ENCODE measurements around the gene WDR33. TPM values are rescaled to one million over a fixed set of nuclear protein-coding genes. Genes with fewer than 3 reads are reported as not detected.
A peak's percentile ranks its signal among the peaks of the same experiment; 100 is the strongest.

WDR33 gene
- total RNA-seq (2014; rRNA removed; shearing (Covaris generic)) (16.9 and 36.9 TPM in 2 replicates), polyA plus RNA-seq (2016; fragmentation: Nextera tagmentation; extraction: Ambion mirVana) (39.3 and 43.8 TPM in 2 replicates)

- Histone ChIP-seq H3K9ac (peak within 1 kb of the TSS; percentile 95), H2AFZ (peak within 1 kb of the TSS; percentile 100), H3K4me3 (peak within 1 kb of the TSS; percentile 86), H3K4me1 (ENCODE audit: insufficient read depth) (peaks cover 13% of the 10 kb centered on the region), H3F3A (ENCODE audit: insufficient read depth) (peaks cover 9% of the 10 kb centered on the region), H3K9me3 (ENCODE audit: low read depth) (no peaks in the 10 kb centered on the region), H3K27ac (peak within 1 kb of the TSS; percentile 88), H3K79me2 (ENCODE audit: insufficient read depth) (peaks cover 50% of the 10 kb centered on the region), H3K9me2 (ENCODE audit: insufficient read depth) (no peaks in the 10 kb centered on the region), H4K20me1 (ENCODE audit: insufficient read depth) (peaks cover 11% of the 10 kb centered on the region; the same call in 1 of the 2 replicates), H3K36me3 (ENCODE audit: low read depth) (no peaks in the 10 kb centered on the region), H3K4me2 (ENCODE audit: unreplicated experiment) (peak within 1 kb of the TSS; percentile 96), H3K27me3 (replicated peaks; ENCODE audit: insufficient read depth) (no peaks in the 10 kb centered on the region)
- WGBS, 2 experiments (ENCODE audit: low coverage in 1 of 2, low lambda C conversion rate in 2 of 2, missing lambda C conversion rate in 2 of 2): 0 to 1% methylated on average over 61 to 62 of the region's 62 CpGs
- peak; percentile 96 for DNase-seq
- in situ Hi-C loops (cut with MboI): no loop called here
- TF ChIP-seq EZH2 (IDR thresholded peaks at IDR 0.05; ENCODE audit: insufficient read depth, poor library complexity, severe bottlenecking): no peak
- no peak for TF ChIP-seq EZH2phosphoT487 (IDR thresholded peaks at IDR 0.05; ENCODE audit: insufficient read depth, low read depth)
Measured at GRCh38 chr2:127810619-127811396, at the start of gene WDR33. TSS of gene WDR33 (minus strand) at chr2:127811171. CDS start at chr2:127770981, 40,190 bp downstream.

- H3K4me2 ChIP-seq (ENCODE audit: unreplicated experiment): no peak overlapping the region
Measured at GRCh38 chr2:127860130-127860529, 49.2 kb upstream of the WDR33 start.

GRCh38 chr2:127859712-127860085 lies 48.7 kb upstream of the WDR33 start:
- Histone ChIP-seq H3K79me2 (ENCODE audit: insufficient read depth) (peaks cover 43% of the 10 kb centered on the region), H4K20me1 (ENCODE audit: insufficient read depth) (0 out of 2 replicates have a peak, but pooled peaks cover 8% of the 10 kb centered on the region), H3F3A (ENCODE audit: insufficient read depth) (peaks cover 28% of the 10 kb centered on the region), H3K4me2 (ENCODE audit: unreplicated experiment) (no peak overlapping the region), H3K4me1 (ENCODE audit: insufficient read depth) (peaks cover 6% of the 10 kb centered on the region), H3K27ac (no peak overlapping the region), H3K9me2 (ENCODE audit: insufficient read depth) (no peaks in the 10 kb centered on the region), H3K4me3 (no peak overlapping the region), H2AFZ (no peak overlapping the region; the same call in 1 of the 2 replicates), H3K9ac (no peak overlapping the region), H3K9me3 (ENCODE audit: low read depth) (no peaks in the 10 kb centered on the region), H3K27me3 (replicated peaks; ENCODE audit: insufficient read depth) (no peaks in the 10 kb centered on the region), H3K36me3 (ENCODE audit: low read depth) (peaks cover 14% of the 10 kb centered on the region; the same call in 1 of the 2 replicates)
- DNase-seq: no peak
- TF ChIP-seq EZH2phosphoT487 (IDR thresholded peaks at IDR 0.05; ENCODE audit: insufficient read depth, low read depth) (no peak), EZH2 (IDR thresholded peaks at IDR 0.05; ENCODE audit: insufficient read depth, poor library complexity, severe bottlenecking) (no peak)
- WGBS, 2 experiments (ENCODE audit: low coverage in 1 of 2, low lambda C conversion rate in 2 of 2, missing lambda C conversion rate in 2 of 2): 41 to 45% methylated on average over 5 to 8 of the region's 8 CpGs
- in situ Hi-C loops (cut with MboI): no loop called here

More at GRCh38 chr2:127860130-127860529, 49.2 kb upstream of the WDR33 start:
- no peaks in the 10 kb centered on the region for H3K9me2 ChIP-seq (ENCODE audit: insufficient read depth)
- H3K79me2 ChIP-seq (ENCODE audit: insufficient read depth): peaks cover 40% of the 10 kb centered on the region
- TF ChIP-seq EZH2phosphoT487 (IDR thresholded peaks at IDR 0.05; ENCODE audit: insufficient read depth, low read depth) (no peak), EZH2 (IDR thresholded peaks at IDR 0.05; ENCODE audit: insufficient read depth, poor library complexity, severe bottlenecking) (no peak)
- H3K4me1 ChIP-seq (ENCODE audit: insufficient read depth): peaks cover 6% of the 10 kb centered on the region
- peaks cover 17% of the 10 kb centered on the region for H3K36me3 ChIP-seq (ENCODE audit: low read depth)
- H3K9me3 ChIP-seq (ENCODE audit: low read depth): no peaks in the 10 kb centered on the region
- in situ Hi-C loops (cut with MboI): no loop called here
- 0 out of 2 replicates have a peak, but pooled peaks cover 8% of the 10 kb centered on the region for H4K20me1 ChIP-seq (ENCODE audit: insufficient read depth)
- H3K27ac ChIP-seq: no peak overlapping the region
- 60 to 62% methylated on average over 5 of the region's 5 CpGs for WGBS, 2 experiments (ENCODE audit: low coverage in 1 of 2, low lambda C conversion rate in 2 of 2, missing lambda C conversion rate in 2 of 2)
- peaks cover 30% of the 10 kb centered on the region for H3F3A ChIP-seq (ENCODE audit: insufficient read depth)
- DNase-seq: no peak
- H3K4me3 ChIP-seq: no peak overlapping the region
- no peak overlapping the region for H3K9ac ChIP-seq
- no peak overlapping the region for H2AFZ ChIP-seq
- H3K27me3 ChIP-seq (replicated peaks; ENCODE audit: insufficient read depth): no peaks in the 10 kb centered on the region

- 0 out of 2 replicates have a peak, but pooled peaks cover 8% of the 10 kb centered on the region for H4K20me1 ChIP-seq (ENCODE audit: insufficient read depth)
Measured at GRCh38 chr2:127857265-127857808, 46.4 kb upstream of the WDR33 start.

More at GRCh38 chr2:127857265-127857808, 46.4 kb upstream of the WDR33 start:
- peaks cover 20% of the 10 kb centered on the region for H3F3A ChIP-seq (ENCODE audit: insufficient read depth)
- no peaks in the 10 kb centered on the region for H3K27me3 ChIP-seq (replicated peaks; ENCODE audit: insufficient read depth)
- no peaks in the 10 kb centered on the region for H3K9me2 ChIP-seq (ENCODE audit: insufficient read depth)
- peaks cover 6% of the 10 kb centered on the region for H3K4me1 ChIP-seq (ENCODE audit: insufficient read depth)
- H3K4me2 ChIP-seq (ENCODE audit: unreplicated experiment): peak overlapping the region; percentile 83
- TF ChIP-seq EZH2phosphoT487 (IDR thresholded peaks at IDR 0.05; ENCODE audit: insufficient read depth, low read depth) (no peak), EZH2 (IDR thresholded peaks at IDR 0.05; ENCODE audit: insufficient read depth, poor library complexity, severe bottlenecking) (no peak)
- WGBS, 2 experiments (ENCODE audit: low coverage in 1 of 2, low lambda C conversion rate in 2 of 2, missing lambda C conversion rate in 2 of 2): 1 to 2% methylated on average over 18 of the region's 18 CpGs
- no peak for DNase-seq
- peaks cover 58% of the 10 kb centered on the region for H3K79me2 ChIP-seq (ENCODE audit: insufficient read depth)
- H2AFZ ChIP-seq: peak overlapping the region; percentile 94
- H3K36me3 ChIP-seq (ENCODE audit: low read depth): 0 out of 2 replicates have a peak, but pooled peaks cover under 1% of the 10 kb centered on the region
- H3K9me3 ChIP-seq (ENCODE audit: low read depth): no peaks in the 10 kb centered on the region
- H3K4me3 ChIP-seq: peak overlapping the region; percentile 87
- in situ Hi-C loops (cut with MboI): no loop called here
- H3K9ac ChIP-seq: peak overlapping the region; percentile 78
- no peak overlapping the region for H3K27ac ChIP-seq

Data from GM23248 (cell line).